HG03575 (cell line): ENCODE measurements around the gene SPRED1.

Experiments used
- ATAC-seq: cut with Tn5 transposase; IDR thresholded peaks from one replicate; pipeline ENCODE4 v1.9.1; 2021; ENCODE audit not compliant: unreplicated experiment, insufficient number of reproducible peaks, low FRiP score; ENCODE audit errors: extremely low read depth

SPRED1 gene

DNA sequence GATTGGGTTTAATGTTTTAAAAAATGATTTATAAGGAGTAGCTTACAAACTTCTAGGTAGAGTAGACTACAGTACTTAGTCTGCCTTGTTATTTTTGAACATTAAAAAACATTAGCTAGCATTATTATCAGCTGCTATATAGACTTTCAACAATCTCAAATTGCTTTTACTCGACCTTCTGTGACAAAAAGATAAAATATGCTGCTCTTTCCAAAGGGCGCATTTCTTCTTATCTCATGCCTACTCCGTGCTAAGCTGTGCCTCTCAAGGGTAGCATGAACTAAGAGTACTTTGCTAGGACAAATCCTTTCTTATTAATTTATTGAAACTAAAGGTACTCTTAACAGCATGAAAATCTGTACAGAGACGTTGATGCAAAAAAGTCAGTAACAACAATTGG, 71.3 kb downstream of the SPRED1 start:
- ATAC-seq, result no peak

DNA sequence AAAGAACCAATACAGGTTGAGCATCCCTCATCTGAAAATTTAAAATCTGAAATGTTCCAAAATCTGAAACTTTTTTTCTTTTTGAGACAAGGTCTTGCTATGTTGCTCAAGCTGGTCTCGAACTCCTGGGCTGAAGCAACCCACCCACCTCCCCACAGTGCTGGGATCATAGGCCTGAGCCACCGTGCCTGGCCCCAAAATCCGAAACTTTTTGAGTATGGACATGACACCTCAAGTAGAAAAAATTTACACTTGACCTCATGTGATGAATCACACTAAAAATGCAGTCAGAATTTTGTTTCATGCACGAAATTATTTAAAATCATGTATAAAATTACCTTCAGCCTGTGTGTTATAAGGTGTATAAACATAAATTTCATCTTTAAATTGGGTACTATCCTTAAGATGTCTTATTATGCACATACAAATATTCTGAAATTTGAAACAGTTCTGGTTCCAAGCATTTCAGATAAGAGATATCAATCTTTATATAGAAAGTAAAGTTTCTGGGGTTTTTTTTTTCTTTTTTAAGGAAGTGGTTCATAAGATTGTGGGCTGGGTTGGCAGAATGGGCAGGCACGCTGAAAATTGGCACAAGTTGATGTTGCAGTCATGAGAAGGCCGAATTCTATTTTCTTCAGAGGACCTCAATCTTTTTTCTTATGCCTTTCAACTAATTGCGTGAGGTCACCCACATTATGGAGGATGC, 72.5 kb downstream of the SPRED1 start:
- ATAC-seq, result no peak

DNA sequence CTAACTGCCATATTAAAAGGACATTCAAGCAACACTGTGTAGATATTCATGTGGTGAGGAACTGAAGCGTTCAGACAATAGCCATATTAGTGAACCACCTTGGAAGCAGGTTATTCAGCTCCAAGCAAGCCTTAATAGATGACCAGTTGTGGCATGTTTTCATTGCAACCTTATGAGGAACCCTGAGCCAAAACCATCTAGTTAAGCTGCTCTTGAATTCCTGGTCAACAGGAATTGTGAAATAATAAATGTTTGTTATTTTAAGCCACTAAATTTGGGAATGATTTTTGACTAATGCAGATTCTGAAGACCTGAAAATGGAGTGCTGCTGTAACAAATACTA, 73.0 kb downstream of the SPRED1 start:
- no peak for ATAC-seq

DNA sequence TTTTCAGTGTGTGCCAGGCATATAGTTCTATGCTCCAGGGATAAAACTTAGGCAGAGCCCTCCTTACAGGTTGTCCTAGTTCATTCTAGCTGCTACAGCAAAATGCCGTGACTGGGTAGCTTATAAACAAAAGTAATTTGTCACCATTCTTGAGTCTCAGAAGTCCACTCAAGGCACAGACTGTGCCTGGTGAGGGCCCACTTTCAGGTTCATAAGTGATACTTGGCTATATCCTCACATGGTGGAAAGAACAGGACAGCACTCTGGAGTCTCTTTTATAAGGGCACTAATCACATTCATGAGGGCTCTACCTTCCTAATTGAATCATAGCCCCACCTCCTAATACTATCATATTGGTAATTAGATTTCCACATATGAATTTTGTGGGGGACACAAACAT, 80.1 kb downstream of the SPRED1 start:
- no peak for ATAC-seq

DNA sequence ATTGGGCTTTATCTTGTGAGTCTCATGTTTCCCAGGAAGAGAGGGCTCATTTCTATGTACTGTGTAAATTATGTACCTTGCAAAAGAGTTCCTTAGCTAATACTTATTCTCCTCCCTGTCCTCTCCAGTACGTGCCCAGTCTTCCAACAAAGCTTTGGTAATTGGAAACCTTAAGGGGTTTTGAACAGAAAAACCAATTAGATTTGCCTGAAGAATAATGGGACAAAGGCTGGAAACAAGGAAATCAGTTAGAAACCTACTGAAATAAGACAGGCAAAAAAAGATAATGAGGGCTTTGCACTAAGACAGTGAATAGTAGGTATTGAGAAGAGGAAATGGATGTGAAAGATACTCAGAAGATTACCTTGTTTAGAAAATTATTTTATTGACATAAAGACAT, 82.5 kb downstream of the SPRED1 start:
- no peak for ATAC-seq

DNA sequence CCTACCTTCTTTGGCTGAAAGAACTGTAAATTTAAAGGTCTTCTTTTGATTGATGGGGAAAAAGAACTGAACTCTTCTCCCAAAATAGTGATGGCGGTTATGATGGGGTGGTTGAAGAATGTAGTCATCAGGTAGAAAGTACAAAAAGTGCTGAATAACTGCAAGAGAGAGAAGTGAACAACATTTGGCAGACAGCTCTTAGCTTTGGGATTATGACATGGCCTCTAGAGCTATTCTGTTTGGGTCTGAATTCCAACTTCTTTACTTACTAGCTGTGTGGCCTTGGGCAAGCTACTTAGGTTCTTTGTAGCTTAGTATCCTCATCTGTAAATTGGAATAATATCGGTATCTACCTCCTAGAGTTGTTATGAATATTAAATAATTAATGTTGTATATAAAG, 91.7 kb downstream of the SPRED1 start:
- no peak for ATAC-seq

DNA sequence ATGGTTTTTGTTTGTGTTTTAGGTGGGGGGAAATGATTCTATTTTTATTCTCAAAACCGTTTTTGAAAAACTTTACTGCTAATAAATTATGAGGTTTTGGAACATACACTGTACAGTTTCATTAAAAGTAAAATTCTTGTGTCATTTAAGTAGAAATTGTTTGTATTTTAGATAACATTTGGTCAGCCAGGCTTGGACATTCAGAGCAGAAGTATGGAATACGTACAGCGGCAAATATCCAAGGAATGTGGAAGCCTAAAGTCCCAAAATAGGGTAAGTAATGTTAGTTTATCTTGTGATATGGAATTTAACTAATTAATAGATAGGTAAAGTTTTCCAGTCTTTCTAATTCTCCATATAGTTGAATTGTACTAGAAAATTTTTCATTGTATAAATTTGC, 96.6 kb downstream of the SPRED1 start:
- no peak for ATAC-seq

DNA sequence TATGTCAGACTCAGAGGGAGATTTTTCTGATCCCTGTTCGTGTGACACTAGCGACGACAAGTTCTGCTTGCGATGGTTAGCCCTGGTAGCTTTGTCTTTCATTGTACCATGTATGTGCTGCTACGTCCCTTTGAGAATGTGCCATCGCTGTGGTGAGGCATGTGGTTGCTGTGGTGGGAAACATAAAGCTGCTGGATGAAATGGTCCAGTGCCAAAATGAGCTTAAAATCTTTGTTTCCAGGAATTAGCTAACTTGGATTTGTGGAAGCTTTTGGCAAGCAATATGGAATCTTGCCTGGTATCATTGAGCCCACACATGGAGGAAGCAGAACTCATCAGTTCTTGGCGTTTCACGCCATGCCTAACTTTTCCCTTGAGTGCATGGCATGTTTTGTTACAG, 98.8 kb downstream of the SPRED1 start:
- no peak for ATAC-seq

DNA sequence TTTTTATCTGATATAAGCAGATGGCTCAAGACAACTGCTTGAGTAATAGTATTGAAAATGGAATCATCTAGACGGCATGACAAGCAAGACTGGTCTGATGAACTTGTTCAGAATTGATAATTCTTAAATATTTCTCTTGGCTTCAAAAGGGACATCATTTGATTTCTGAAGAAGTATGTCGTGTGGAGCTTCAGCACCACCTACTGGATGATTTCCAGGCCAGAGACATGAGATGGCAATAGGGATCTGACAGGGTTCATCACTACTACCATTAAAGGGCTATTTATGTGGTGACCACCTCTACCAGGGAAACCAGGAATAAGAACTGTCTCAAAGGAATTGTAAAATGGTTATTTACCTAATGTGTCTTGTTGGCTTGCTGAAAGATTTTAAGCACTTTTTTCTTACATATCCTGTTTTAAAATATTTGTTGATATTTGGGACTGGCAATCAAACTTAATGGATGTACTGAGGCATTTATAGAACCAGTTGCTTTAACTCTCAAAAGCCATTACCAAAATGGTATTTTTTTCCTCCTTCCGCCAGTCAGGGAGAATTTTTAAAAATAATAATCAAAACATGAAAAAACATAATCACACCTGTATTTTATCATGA, 101.8 kb downstream of the SPRED1 start:
- no peak for ATAC-seq

DNA sequence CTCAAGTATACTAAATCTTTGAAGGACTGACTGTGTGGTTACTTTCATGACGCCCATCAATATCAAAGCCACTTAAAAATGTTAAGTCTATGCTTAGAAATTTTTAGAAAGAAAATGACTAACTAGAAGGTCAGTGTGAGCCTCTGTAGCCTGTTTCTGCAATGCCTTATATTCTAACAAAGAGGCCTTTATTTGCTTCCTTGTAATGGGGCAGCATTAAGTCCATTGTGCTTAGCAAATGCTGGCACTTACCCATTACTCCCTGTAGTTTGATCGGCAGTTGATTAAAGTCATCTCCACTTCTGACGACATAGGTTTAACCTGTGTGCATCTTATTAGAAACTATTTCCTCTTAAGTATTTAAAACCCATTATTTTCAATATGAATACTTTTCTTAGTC, 109.7 kb downstream of the SPRED1 start:
- no peak for ATAC-seq

DNA sequence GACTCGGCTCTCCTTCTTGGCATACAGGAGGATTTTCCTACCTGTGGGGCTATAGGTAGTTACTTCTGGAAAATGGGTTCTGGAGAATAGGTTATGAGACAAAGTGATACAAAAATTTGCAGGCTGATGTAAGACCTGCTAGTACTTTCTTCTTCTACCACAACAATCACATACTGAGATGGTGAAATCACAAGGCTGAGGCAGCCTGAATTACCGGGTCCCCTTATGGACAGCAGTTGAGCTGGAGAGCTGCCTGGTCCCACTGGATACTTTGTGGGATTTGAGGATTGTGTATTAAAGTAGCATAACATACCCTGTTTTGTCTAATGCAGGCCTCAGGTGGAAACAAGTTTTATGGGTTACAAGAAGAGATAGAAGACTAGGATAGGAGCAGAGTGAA, 114.8 kb downstream of the SPRED1 start:
- ATAC-seq, result no peak

DNA sequence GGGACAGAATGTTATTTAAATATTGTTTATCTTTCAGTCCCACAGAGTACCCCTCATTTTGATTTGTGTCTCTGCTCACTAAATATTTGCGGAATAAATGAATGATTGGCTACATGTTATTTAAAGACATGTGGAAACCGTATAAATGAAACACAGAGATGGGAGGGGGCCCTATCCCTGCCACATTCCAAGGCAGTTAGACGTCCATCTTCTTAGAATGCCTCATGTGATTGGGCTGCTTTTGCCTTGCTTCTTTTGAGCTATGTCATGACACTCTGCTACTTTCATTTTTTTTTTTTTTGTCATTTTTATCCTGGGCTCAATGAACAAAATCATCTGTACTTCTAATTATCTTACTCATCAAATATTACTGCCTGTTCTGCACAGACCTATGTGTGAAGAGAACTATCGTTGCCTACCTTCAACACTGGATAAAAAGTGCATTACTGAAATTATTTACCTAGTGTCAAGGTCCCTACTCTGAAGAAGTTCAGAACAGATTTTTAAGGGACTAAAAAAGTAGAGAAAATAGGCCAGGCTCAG, 117.4 kb downstream of the SPRED1 start:
- no peak for ATAC-seq

DNA sequence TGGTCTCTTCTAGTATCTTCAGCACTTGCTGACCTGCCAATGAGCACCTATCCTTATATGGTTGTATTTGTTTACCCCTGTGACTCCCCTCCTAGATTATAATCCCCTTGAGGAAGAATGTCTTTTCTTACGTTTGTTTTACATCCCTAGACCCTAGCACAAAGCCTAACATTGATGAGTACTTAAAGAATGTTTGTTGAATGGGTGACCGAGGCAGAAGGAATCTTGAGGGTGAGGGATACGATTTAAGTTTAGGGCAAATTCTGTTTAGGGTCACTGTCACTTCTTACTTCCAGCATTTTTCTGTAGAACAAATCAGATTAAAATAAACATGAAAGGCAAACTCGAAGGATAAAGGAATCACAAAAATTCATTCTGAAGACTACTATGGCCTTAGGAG, 120.4 kb downstream of the SPRED1 start:
- no peak for ATAC-seq

DNA sequence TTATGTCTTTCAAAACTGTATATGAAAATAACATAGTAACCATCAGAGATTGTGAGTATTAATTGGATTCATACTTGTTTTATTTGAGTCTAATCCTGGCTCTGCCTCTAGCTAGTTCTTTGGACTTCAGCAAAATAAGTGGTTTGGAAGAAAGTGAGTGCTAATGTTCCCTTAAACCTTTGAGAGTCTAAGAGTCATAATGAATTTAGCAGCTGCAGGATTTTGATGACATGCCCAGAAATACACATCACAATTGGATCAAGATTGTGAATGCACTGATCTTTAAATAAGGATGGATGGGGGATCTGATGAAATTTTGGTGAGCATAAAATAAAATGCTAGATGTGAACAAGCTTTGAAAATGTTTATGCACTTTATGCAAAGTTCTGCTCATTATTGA, 121.4 kb downstream of the SPRED1 start:
- no peak for ATAC-seq

DNA sequence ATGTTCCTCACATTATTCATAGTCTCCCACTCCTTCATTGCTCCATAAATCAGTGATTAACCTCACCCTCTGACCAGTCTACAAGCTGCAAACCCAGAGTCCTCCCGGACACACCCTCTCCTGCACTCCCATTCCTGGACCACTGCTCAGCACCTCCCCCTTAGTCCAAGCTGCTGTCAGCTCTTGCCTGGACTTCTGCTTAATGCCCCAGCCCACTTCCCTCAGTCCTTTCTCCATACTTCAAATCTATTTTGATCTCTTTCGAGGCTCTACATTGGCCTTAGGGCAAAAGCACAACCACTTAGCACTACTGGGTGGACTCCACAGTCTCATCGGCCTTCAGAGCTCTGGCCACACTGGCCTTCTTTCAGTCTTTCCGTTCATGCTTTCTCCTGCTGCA, 121.9 kb downstream of the SPRED1 start:
- no peak for ATAC-seq

DNA sequence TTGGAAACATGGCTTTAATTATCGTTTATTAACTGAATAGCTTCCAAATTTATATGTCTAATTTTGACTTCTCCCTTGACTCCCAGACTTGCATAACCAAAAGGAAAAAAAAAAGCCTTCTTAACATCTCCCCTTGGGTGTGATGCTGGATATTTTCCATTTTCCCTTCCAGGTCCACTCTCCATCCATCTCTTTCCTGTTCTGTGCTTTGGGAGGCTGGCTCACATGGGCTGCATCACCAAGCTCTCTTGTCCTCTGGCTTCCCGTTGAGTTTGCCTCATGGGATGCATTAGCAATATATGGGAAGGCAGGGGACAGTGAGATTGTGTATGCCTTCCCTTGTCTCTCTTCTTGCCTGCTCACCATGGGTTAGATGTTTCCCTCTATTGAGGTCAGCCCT, 123.4 kb downstream of the SPRED1 start:
- ATAC-seq, result no peak

DNA sequence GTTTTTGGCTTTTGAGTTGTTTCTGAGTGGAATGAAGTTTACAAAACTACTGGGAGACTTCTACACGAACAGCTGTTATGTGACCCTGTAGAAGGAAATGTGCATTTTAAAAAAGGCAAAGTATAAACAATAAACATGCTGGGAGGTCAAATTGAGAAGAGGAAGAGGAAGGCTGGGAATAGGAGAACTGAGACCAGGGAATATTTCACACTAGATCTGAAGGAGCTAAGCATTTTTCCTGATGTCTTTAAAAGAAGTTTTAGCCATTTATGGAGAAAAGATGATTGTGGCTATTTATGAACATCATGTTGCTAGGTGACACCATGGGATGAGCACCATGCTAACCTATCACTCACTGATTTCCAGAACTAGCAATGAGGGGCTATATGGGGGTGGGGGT, 125.0 kb downstream of the SPRED1 start:
- no peak for ATAC-seq

DNA sequence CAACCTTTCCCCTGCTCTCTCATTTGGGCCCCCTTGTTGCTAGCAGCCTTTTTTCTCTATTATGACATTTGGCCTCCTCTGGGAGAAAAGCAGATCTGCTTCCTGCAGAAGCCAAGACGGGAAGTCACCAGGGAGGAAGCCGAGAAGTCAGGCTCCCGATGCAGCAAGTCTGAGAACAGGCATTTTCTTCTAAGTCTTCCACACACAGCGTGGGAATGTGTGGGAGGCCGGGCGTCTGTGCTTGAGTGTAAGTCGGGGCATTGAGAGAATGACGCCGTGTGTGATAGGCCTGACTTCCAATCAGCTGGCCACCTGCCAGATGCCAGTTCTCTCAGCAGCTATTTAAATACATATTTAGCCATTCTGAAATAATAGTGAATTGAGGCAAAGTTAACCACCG, 125.5 kb downstream of the SPRED1 start:
- ATAC-seq, result no peak

DNA sequence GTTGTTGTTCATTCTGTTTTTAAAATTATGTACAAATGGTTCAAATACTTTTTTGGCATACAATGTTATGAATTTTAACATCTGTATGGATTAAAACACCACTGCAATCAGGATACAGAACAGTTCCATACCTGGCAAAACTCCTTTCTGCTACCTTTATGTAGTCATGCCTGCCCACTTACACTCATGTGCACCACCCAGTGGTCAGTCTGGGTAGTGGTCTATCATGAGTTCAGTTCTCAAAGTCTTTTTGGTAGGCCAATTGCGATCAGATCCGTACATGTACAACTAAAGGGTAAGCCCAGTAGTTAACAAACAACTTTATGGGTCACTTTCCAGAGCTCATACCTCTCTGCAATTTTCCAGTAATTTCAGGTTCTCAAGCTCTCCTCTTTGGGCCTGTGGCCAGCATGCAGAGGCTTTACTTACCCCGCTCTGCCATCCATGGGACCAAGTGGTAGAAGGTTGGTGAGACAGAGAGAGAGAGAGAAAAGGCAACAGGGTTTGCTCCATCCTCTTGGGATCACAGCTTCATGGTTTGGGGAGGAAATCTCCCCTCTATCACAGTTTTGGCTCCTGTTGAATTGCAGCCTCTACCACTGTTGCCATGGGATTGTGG, 137.4 kb downstream of the SPRED1 start:
- ATAC-seq, result no peak

DNA sequence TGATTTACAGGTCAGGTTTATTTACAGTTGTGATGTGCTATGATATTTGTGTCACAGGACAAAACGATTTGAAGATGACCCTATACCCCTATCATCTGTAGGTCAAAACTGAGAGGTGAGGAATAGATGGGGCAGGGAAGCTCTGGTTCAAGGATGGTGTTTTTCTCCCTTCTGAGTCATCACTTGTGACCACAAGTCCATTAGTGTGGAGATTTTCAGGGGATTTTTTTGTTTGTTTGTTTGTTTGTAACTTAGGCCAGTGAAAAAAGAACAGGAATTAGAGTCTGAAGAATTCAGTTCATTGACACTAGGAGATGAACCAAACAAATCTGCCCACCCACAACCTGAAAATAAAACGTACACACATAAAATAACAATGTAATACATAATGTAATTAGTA, 138.6 kb downstream of the SPRED1 start:
- ATAC-seq, result no peak
